Activated CD4-positive, alpha-beta T cell treated with anti-CD3 and anti-CD28 coated beads, Interleukin-2, amount 50 U/mL, for 16 hours (primary cell): ENCODE data around the gene FGFRL1.

Experiments
- DNase-seq: peaks from one replicate; pipeline ENCODE4 v3.0.0-alpha.2; 2020

The FGFRL1 gene

GRCh38 chr4:1009542-1010394 lies 1.7 kb upstream of the FGFRL1 start:
- DNase-seq, result peak; percentile 67

GRCh38 chr4:1010395-1011021 lies 918 bp upstream of the FGFRL1 start:
- DNase-seq, result peak; percentile 84

GRCh38 chr4:1011666-1012033 lies 224 bp downstream of the FGFRL1 start:
- no peak for DNase-seq

GRCh38 chr4:1012034-1012739 lies 761 bp downstream of the FGFRL1 start:
- no peak for DNase-seq

- no peak for DNase-seq
Observed at GRCh38 chr4:1013225-1014073, 2.0 kb downstream of the FGFRL1 start.

GRCh38 chr4:1014291-1015167 lies 3.1 kb downstream of the FGFRL1 start:
- no peak for DNase-seq

- DNase-seq, result no peak
Observed at GRCh38 chr4:1015179-1015578, 3.8 kb downstream of the FGFRL1 start.

- DNase-seq, result no peak
Observed at GRCh38 chr4:1015746-1016145, 4.3 kb downstream of the FGFRL1 start.

- DNase-seq, result no peak
Observed at GRCh38 chr4:1017211-1017610, 5.8 kb downstream of the FGFRL1 start.

- no peak for DNase-seq
Observed at GRCh38 chr4:1017706-1018105, 6.3 kb downstream of the FGFRL1 start.

- DNase-seq, result no peak
Observed at GRCh38 chr4:1018147-1019020, 7.0 kb downstream of the FGFRL1 start.

- DNase-seq, result no peak
Observed at GRCh38 chr4:1019320-1019719, 7.9 kb downstream of the FGFRL1 start.

GRCh38 chr4:1019729-1020470 lies 8.5 kb downstream of the FGFRL1 start:
- no peak for DNase-seq

- no peak for DNase-seq
Observed at GRCh38 chr4:1021386-1022050, 10.1 kb downstream of the FGFRL1 start.

GRCh38 chr4:1022051-1022738 lies 10.8 kb downstream of the FGFRL1 start:
- no peak for DNase-seq

GRCh38 chr4:1022739-1023066 lies 11.3 kb downstream of the FGFRL1 start:
- no peak for DNase-seq

GRCh38 chr4:1023075-1023640 lies 11.7 kb downstream of the FGFRL1 start:
- DNase-seq, result no peak

- no peak for DNase-seq
Observed at GRCh38 chr4:1023895-1024740, 12.7 kb downstream of the FGFRL1 start.
